Measurements from ENCODE around the gene LYPD8. TPM values are rescaled to one million over a fixed set of nuclear protein-coding genes. Genes with fewer than 3 reads are reported as not detected.

The LYPD8 gene
- total RNA-seq, 4 donors from 2014 or later, result not detected

GRCh38 chr1:248753029-248753594 lies 2.4 kb downstream of the LYPD8 start:
- no peak overlapping the region for H3K4me3 ChIP-seq
- TF ChIP-seq POLR2A (IDR thresholded peaks at IDR 0.05) (no peak), CTCF (IDR thresholded peaks at IDR 0.05) (no peak)
- no peaks in the 10 kb centered on the region for H3K9me3 ChIP-seq
- intact Hi-C loops (cut with DNase I), result no loop called here
- H3K36me3 ChIP-seq, result no peaks in the 10 kb centered on the region
- no peak overlapping the region for H3K27ac ChIP-seq
- H3K27me3 ChIP-seq, result no peaks in the 10 kb centered on the region
- 100% methylated on average over 1 of the region's 1 CpG for WGBS, 2 donors
- DNase-seq, result no peak
- no peaks in the 10 kb centered on the region for H3K4me1 ChIP-seq

GRCh38 chr1:248752161-248753028 lies 3.2 kb downstream of the LYPD8 start:
- no peak overlapping the region for H3K27ac ChIP-seq
- no peaks in the 10 kb centered on the region for H3K27me3 ChIP-seq
- WGBS, 2 donors, result 66 to 83% methylated on average over 8 of the region's 8 CpGs
- H3K4me3 ChIP-seq, result no peak overlapping the region
- no peaks in the 10 kb centered on the region for H3K36me3 ChIP-seq
- intact Hi-C loops (cut with DNase I), result no loop called here
- TF ChIP-seq POLR2A (IDR thresholded peaks at IDR 0.05) (no peak), CTCF (IDR thresholded peaks at IDR 0.05) (no peak)
- H3K4me1 ChIP-seq, result no peaks in the 10 kb centered on the region
- no peaks in the 10 kb centered on the region for H3K9me3 ChIP-seq
- DNase-seq, result no peak

DNA sequence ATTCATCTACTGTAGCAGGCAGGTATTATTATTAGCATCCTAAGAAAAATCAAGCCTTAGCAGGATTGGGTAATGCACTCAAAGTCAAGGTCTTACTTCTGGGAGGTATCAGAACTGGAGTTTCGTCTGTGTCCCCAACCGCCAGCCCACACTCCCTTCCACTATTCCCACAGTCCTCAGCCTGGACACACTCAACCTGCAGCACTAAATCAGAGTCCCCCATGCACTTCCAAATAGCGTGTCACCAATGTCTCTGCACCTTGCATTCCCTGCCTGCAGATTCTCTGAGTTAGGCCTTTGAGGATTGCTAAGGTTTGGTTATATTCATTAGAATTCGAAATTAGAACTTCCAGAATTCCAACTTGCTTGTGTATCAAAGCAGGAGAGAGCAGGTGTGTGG lies 3.9 kb downstream of the LYPD8 start:
- no peaks in the 10 kb centered on the region for H3K9me3 ChIP-seq
- H3K36me3 ChIP-seq, result no peaks in the 10 kb centered on the region
- 81 to 84% methylated on average over 4 of the region's 4 CpGs for WGBS, 2 donors
- no peaks in the 10 kb centered on the region for H3K4me1 ChIP-seq
- DNase-seq, result no peak
- H3K4me3 ChIP-seq, result no peak overlapping the region
- no peak overlapping the region for H3K27ac ChIP-seq
- intact Hi-C loops (cut with DNase I), result no loop called here
- TF ChIP-seq CTCF (IDR thresholded peaks at IDR 0.05) (no peak), POLR2A (IDR thresholded peaks at IDR 0.05) (no peak)
- H3K27me3 ChIP-seq, result no peaks in the 10 kb centered on the region

DNA sequence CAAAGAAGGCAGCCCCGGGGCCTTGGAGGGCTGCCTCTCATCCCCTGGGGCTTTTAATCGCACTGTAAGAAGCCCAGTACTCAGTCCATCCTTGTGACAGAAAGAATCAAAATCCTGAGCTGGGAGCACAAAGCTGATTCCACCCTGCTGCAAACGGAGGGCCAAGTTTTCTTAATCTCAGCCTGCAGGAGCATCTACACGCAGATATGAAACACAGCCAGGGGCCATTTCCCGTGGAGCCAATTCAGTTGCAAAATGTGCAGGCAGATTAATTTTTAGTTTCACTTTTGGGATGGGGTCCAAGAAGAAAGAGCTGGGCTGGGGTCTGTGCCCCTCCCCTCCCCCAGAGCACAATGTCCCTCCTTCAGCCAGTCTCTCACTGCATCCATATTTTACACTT lies 4.4 kb downstream of the LYPD8 start:
- 23 to 39% methylated on average over 2 to 5 of the region's 5 CpGs for WGBS, 2 donors
- Histone ChIP-seq H3K27me3 (no peaks in the 10 kb centered on the region), H3K4me1 (no peaks in the 10 kb centered on the region), H3K36me3 (no peaks in the 10 kb centered on the region), H3K4me3 (no peak overlapping the region), H3K9me3 (no peaks in the 10 kb centered on the region), H3K27ac (no peak overlapping the region)
- intact Hi-C loops (cut with DNase I), result no loop called here
- TF ChIP-seq CTCF (IDR thresholded peaks at IDR 0.05) (no peak), POLR2A (IDR thresholded peaks at IDR 0.05) (no peak)
- no peak for DNase-seq

DNA sequence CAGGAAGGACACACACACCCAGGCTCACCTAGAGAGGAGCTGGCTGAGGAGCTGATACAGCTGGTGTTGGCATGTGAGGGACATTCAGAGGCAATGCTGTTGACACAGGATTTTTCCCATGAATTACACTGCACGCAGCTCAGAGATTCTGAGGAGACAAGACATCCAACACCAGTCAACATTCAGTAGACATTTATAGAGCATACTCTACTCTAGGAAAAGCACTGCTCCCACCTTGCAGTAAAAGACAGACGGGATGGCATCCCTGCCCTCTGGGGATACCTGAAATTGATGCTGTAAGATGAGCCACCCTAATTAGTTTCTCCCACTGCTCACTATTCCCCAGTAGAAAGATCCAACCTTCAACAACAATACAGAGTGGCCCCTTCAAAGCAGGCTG lies 5.1 kb downstream of the LYPD8 start:
- TF ChIP-seq CTCF (IDR thresholded peaks at IDR 0.05) (no peak), POLR2A (IDR thresholded peaks at IDR 0.05) (no peak)
- Histone ChIP-seq H3K36me3 (no peaks in the 10 kb centered on the region), H3K9me3 (no peaks in the 10 kb centered on the region)

More for the DNA sequence above, 5.1 kb downstream of the LYPD8 start:
- Histone ChIP-seq H3K4me3 (no peak overlapping the region), H3K27ac (no peak overlapping the region), H3K4me1 (no peaks in the 10 kb centered on the region), H3K27me3 (no peaks in the 10 kb centered on the region)
- intact Hi-C loops (cut with DNase I), result no loop called here
- no peak for DNase-seq
- WGBS, 2 donors, result 73 to 80% methylated on average over 1 to 2 of the region's 2 CpGs
